Measurements from ENCODE around the gene TREH. TPM values are rescaled to one million over a fixed set of nuclear protein-coding genes. Genes with fewer than 3 reads are reported as not detected.

The TREH gene
- total RNA-seq, 4 donors from 2014 or later: not detected

DNA sequence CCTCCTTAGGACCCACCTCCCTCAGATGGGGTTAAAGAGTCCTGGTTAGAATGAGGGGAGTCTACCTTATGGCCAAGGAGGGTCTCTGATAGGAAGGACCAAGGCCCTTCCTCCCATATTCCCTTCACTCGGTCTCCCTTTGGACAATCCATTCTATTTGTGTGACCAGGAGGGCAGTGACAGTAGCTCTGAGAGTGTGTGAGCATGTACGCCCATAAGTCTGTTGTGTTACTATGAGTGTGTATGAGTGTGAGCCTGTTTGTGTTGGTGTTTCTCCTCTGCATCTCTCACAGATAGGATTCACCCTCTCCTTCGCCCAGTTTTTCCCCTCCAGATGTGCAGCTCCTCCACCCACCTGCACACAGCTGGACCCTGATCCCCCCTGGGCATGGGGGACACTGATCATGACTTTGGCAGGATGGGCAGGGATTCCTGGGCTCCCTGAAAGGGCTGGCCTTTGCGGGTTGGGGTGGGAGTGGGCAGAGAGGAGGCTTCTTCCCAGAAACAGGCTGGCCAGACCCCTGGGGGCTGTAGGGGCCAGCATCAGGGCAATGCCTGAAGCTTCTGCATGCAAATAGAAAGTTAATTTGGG lies 57.6 kb downstream of the TREH start:
- no peak for DNase-seq (ENCODE audit: extremely low spot score)
- intact Hi-C loops (cut with DNase I): no loop called here
- H3K36me3 ChIP-seq: peaks cover 15 to 47% (median 36%) of the 10 kb centered on the region in 4 donors
- no peaks in the 10 kb centered on the region for H3K27me3 ChIP-seq
- peaks cover 60 to 86% (median 79%) of the 10 kb centered on the region in 4 donors for H3K4me1 ChIP-seq
- H3K4me3 ChIP-seq: peak overlapping the region; percentile 58 to 69 (median 62)
- WGBS: 16% methylated on average over 4 of the region's 4 CpGs
- TF ChIP-seq, protein P1, sequence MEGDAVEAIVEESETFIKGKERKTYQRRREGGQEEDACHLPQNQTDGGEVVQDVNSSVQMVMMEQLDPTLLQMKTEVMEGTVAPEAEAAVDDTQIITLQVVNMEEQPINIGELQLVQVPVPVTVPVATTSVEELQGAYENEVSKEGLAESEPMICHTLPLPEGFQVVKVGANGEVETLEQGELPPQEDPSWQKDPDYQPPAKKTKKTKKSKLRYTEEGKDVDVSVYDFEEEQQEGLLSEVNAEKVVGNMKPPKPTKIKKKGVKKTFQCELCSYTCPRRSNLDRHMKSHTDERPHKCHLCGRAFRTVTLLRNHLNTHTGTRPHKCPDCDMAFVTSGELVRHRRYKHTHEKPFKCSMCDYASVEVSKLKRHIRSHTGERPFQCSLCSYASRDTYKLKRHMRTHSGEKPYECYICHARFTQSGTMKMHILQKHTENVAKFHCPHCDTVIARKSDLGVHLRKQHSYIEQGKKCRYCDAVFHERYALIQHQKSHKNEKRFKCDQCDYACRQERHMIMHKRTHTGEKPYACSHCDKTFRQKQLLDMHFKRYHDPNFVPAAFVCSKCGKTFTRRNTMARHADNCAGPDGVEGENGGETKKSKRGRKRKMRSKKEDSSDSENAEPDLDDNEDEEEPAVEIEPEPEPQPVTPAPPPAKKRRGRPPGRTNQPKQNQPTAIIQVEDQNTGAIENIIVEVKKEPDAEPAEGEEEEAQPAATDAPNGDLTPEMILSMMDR (IDR thresholded peaks at IDR 0.05): no peak
- TF ChIP-seq EP300 (IDR thresholded peaks at IDR 0.05) (no peak), POLR2A (IDR thresholded peaks at IDR 0.05; ENCODE audit: low read depth) (no peak), POLR2AphosphoS5 (IDR thresholded peaks at IDR 0.05) (no peak)
- peak overlapping the region; percentile 87 to 92 (median 88) for H3K27ac ChIP-seq (replicated peaks in 1 of 4)
- no peaks in the 10 kb centered on the region for H3K9me3 ChIP-seq

DNA sequence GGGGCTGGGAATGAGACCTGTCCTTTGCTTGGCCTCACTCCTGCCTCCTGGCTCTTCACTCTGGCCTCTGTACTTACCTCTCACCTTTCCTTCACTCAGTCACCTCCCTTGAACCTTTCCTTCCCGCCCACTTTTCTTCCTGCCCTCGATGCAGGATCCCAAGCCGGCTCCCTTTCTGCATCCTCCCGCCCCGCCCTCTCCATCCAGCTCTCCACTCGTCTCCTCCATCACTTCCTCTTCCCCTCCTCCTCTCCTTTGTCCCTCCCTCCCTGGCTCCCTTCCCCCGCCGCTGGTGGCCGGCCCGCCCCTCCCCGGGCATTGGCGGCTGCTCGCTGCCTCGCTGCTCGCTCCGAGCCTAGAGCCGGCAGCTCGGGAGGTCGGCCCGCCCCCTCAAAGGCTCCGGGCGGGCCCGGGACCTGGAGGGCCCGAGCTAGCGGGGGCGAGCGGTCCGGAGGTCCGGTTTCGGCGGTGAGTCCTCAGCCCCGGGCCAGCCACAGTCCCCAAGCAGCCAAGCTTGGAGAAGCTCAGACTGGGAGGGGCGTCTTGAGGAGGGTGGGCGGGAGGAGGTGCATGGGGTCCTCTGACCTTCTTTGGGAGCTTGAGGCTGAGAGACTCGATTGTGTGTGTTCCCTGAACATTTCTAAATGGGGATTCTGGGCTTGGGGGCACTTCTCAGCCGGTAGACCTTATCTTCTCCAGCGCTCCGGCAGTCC lies 58.2 kb downstream of the TREH start:
- TF ChIP-seq, protein P1 (IDR thresholded peaks at IDR 0.05): peak in 1 of 3 experiments; percentile 5
- TF ChIP-seq POLR2AphosphoS5 (IDR thresholded peaks at IDR 0.05) (peak; percentile 62 to 71), POLR2A (IDR thresholded peaks at IDR 0.05; ENCODE audit: low read depth) (no peak), EP300 (IDR thresholded peaks at IDR 0.05) (no peak)
- no peaks in the 10 kb centered on the region for H3K27me3 ChIP-seq
- peak; percentile 96 for DNase-seq (ENCODE audit: extremely low spot score)
- H3K9me3 ChIP-seq: no peaks in the 10 kb centered on the region
- intact Hi-C loops (cut with DNase I): no loop called here
- H3K27ac ChIP-seq (replicated peaks in 1 of 4): peak overlapping the region; percentile 87 to 92 (median 88)
- H3K36me3 ChIP-seq: peaks cover 16 to 47% (median 35%) of the 10 kb centered on the region in 4 donors
- peak overlapping the region; percentile 58 to 69 (median 62) for H3K4me3 ChIP-seq
- WGBS: 5% methylated on average over 24 of the region's 38 CpGs
- peaks cover 64 to 90% (median 84%) of the 10 kb centered on the region in 4 donors for H3K4me1 ChIP-seq

DNA sequence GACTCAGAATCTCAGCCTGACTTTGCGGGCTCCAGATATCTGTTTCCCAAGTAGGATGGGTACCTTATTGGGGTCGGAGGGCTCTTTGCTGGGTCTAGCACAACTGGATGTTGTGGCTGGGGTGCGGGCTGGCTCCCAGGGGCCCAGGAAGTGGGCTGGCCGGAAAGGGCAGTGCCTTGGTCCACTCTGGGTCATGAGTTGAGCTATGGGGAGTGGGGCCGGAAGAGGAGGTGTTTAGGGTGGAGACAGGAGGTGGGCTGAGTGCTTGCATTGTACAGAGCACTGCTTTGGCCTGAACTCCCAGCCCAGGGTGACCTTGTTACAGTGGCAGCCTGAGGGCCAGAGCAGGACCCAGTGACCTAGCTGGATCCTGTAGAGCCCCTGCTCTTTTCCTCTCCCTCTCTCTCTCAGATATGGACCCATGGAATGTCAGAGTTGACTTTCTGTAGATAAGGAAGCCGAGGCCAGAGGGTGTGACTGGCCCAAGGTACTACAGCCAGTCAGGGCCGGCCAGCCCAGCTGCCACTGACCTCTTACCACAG lies 58.9 kb downstream of the TREH start:
- WGBS: 57% methylated on average over 7 of the region's 7 CpGs
- Histone ChIP-seq H3K4me1 (peaks cover 64 to 91% (median 87%) of the 10 kb centered on the region in 4 donors), H3K27me3 (no peaks in the 10 kb centered on the region), H3K4me3 (peak overlapping the region; percentile 58 to 69 (median 62)), H3K27ac (replicated peaks in 1 of 4) (peak overlapping the region; percentile 87 to 92 (median 88)), H3K9me3 (no peaks in the 10 kb centered on the region), H3K36me3 (peaks cover 19 to 47% (median 35%) of the 10 kb centered on the region in 4 donors)
- intact Hi-C loops (cut with DNase I): no loop called here
- DNase-seq (ENCODE audit: extremely low spot score): no peak
- TF ChIP-seq, protein P1 (IDR thresholded peaks at IDR 0.05): no peak
- TF ChIP-seq EP300 (IDR thresholded peaks at IDR 0.05): no peak
- no peak for TF ChIP-seq POLR2A (IDR thresholded peaks at IDR 0.05; ENCODE audit: low read depth)
- no peak for TF ChIP-seq POLR2AphosphoS5 (IDR thresholded peaks at IDR 0.05)

DNA sequence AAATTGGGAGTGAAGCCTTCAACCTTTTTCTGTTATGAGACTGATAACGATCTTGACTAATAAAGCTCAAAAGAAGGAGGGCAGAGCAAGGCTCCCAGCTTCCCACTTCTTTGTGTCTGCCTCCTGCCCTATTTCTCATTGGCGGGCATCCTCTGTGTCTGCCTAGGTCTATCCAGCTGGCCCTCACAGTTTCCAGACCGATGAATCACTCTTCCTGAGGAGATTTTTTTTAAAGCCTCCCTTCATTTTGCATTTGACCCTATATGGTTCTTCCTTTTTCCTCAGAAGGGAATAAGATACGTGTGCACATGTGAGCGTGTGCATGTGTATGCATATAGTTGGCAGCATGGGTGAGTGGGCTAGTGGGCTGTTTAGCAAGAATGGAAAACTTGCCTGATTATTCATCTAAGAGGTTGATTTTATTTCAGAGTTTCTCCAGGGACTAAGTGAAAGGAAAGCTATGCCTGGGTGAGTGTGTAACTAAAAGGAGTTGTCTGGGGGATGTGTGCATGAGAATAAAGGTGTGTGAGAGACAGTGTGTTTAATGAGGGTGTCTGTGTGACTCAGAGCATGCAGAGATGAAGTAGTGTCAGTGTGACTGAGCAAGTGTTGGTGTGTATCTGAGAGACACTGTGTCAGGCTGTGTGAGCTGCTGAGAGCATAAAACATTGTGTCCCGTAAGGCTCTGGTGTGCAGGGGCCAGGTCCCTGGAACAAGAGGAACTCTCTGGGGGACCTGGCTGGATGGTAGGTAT lies 59.8 kb downstream of the TREH start:
- Histone ChIP-seq H3K27ac (replicated peaks in 1 of 4) (peak overlapping the region; percentile 87 to 92 (median 88)), H3K9me3 (no peaks in the 10 kb centered on the region), H3K27me3 (no peaks in the 10 kb centered on the region), H3K4me3 (peak overlapping the region in 1 of 4 donors; percentile 8), H3K4me1 (peaks cover 64 to 90% (median 83%) of the 10 kb centered on the region in 4 donors), H3K36me3 (peaks cover 14 to 47% (median 34%) of the 10 kb centered on the region in 4 donors)
- WGBS: 54% methylated on average over 6 of the region's 6 CpGs
- TF ChIP-seq, protein P1 (IDR thresholded peaks at IDR 0.05): no peak
- peak; percentile 55 to 64 for TF ChIP-seq POLR2AphosphoS5 (IDR thresholded peaks at IDR 0.05)
- DNase-seq (ENCODE audit: extremely low spot score): no peak
- intact Hi-C loops (cut with DNase I): no loop called here

All from esophagus muscularis mucosa (tissue), 4 donors.